ENCODE measurements around the gene PGLYRP2. TPM values are rescaled to one million over a fixed set of nuclear protein-coding genes. Genes with fewer than 3 reads are reported as not detected.

The PGLYRP2 gene
- total and polyA plus RNA-seq, 2 donors (not counting 3 experiments of a cell fraction or from before 2014, with no cell fraction given): 0.03 to 0.18 TPM

DNA sequence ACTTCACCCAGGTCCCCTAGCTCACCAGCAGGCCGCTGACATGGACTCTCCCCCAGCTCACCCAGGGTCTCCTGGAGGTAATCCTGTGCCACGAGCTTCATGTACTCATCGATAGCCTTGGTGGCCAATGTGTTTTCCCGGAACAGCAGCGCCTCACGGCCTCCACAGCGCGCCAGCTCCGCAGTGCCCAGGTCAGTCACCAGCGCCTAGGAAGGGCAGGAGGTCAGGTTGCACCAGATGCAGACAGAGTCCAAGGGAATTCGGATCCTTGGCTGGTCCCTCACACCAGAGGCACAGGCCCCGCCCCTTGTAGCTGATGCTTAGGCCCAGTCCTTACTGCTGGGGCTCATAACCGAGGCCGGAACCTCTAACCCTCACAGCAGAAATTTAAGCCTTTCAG is 22.9 kb downstream of the PGLYRP2 start:
- no peak for FAIRE-seq
- Histone ChIP-seq H3K4me3 (replicated peaks in 1 of 3; ENCODE audit: insufficient read depth in 1 of 3, low read depth in 1 of 3, low read length in 3 of 3) (no peak overlapping the region), H3K36me3 (ENCODE audit: control insufficient read depth in 2 of 2, extremely low read depth in 1 of 2, insufficient read depth in 2 of 2, low read length in 2 of 2) (no peaks in the 10 kb centered on the region), H3K4me1 (ENCODE audit: control insufficient read depth, extremely low read depth, insufficient read depth, low read length) (peaks cover 9% of the 10 kb centered on the region), H4K20me1 (replicated peaks; ENCODE audit: control insufficient read depth, extremely low read depth, insufficient read depth, low read length) (no peaks in the 10 kb centered on the region), H3K79me2 (ENCODE audit: control insufficient read depth, insufficient read depth, low read length) (no peaks in the 10 kb centered on the region), H3K9ac (replicated peaks; ENCODE audit: extremely low read depth, insufficient read depth, low read length) (no peak overlapping the region), H3K9me1 (replicated peaks; ENCODE audit: control insufficient read depth, extremely low read depth, insufficient read depth, low read length) (no peaks in the 10 kb centered on the region), H2AFZ (ENCODE audit: low read depth, low read length) (no peak overlapping the region), H3K4me2 (ENCODE audit: insufficient read depth, low read length) (no peak overlapping the region), H3K27me3 (ENCODE audit: control insufficient read depth in 2 of 2, insufficient read depth in 2 of 2, low read length in 2 of 2) (peaks cover 19% of the 10 kb centered on the region in 2 experiments), H3K27ac (ENCODE audit: insufficient read depth, low read depth, low read length) (no peak overlapping the region), H3K9me3 (replicated peaks; ENCODE audit: control insufficient read depth, insufficient read depth, low read length) (no peaks in the 10 kb centered on the region)
- intact Hi-C loops (cut with micrococcal nuclease) (no loop called here), dilution Hi-C loops (cut with MboI; ENCODE audit: extremely low pct_ligation_motif_present, low sequenced_read_pairs) (no loop called here)
- TF ChIP-seq EZH2 (IDR thresholded peaks at IDR 0.05; ENCODE audit: borderline replicate concordance, low read depth, low read length, severe bottlenecking) (no peak), JUN (IDR thresholded peaks at IDR 0.05; ENCODE audit: borderline replicate concordance, insufficient read depth, insufficient read length, low read depth) (no peak), GATA2 (IDR thresholded peaks at IDR 0.05; ENCODE audit: insufficient read depth, insufficient read length, low read depth, low read length) (no peak), MYC (IDR thresholded peaks at IDR 0.05; ENCODE audit: low read depth, low read length) (no peak), POLR2AphosphoS5 (IDR thresholded peaks at IDR 0.05; ENCODE audit: insufficient read depth, low read depth, low read length) (no peak), POLR2A (IDR thresholded peaks at IDR 0.05; ENCODE audit: low read depth, low read length) (no peak)
- TF ChIP-seq, protein P1, sequence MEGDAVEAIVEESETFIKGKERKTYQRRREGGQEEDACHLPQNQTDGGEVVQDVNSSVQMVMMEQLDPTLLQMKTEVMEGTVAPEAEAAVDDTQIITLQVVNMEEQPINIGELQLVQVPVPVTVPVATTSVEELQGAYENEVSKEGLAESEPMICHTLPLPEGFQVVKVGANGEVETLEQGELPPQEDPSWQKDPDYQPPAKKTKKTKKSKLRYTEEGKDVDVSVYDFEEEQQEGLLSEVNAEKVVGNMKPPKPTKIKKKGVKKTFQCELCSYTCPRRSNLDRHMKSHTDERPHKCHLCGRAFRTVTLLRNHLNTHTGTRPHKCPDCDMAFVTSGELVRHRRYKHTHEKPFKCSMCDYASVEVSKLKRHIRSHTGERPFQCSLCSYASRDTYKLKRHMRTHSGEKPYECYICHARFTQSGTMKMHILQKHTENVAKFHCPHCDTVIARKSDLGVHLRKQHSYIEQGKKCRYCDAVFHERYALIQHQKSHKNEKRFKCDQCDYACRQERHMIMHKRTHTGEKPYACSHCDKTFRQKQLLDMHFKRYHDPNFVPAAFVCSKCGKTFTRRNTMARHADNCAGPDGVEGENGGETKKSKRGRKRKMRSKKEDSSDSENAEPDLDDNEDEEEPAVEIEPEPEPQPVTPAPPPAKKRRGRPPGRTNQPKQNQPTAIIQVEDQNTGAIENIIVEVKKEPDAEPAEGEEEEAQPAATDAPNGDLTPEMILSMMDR (IDR thresholded peaks at IDR 0.05; ENCODE audit: extremely low read depth in 1 of 2, insufficient read depth in 1 of 2, low read depth in 1 of 2, low read length in 2 of 2): no peak
- TF ChIP-seq, protein P2, sequence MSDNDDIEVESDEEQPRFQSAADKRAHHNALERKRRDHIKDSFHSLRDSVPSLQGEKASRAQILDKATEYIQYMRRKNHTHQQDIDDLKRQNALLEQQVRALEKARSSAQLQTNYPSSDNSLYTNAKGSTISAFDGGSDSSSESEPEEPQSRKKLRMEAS (IDR thresholded peaks at IDR 0.05; ENCODE audit: insufficient read depth, insufficient read length): no peak
- POLR2A ChIA-PET: no interaction called here
- CTCF ChIA-PET: interaction anchor here (1.2 to 7.1 kb wide), 2 partner anchors 37 to 99 kb away, joined by 4 to 60 read pairs; partner anchors contain the start of gene AKAP8L
- no TSS peak for BruUV-seq (replicated peaks)
- DNase-seq (ENCODE audit: low read depth, low spot score): no peak
